H1 (cell line): ENCODE results near the gene GNB1L. TPM values are rescaled to one million over a fixed set of nuclear protein-coding genes. Genes with fewer than 3 reads are reported as not detected.

Experiments used
- CTCF ChIA-PET: fragments of 300-600 bp; sonication (Branson Sonifier 250); formaldehyde crosslinking; loops from one replicate; lab custom pipeline; 2021; ENCODE audit not compliant: partially characterized antibody; lab: Charles Lee
- POLR2A ChIA-PET: fragments of 300-600 bp; sonication (Branson Sonifier 250); formaldehyde crosslinking; loops from one replicate; lab custom pipeline; 2021; ENCODE audit warnings: inconsistent platforms; ENCODE audit not compliant: partially characterized antibody; lab: Charles Lee
- DNase-seq, 2 experiments: peaks; one replicate each; pipeline versions ENCODE4 v3.0.0 to v3.0.0-alpha.2; 2010 to 2022; ENCODE audit warnings: low spot score in 2 of 2, low read depth in 1 of 2, mixed read lengths in 1 of 2
- FAIRE-seq: peaks from 2 replicates; lab custom pipeline; 2011; peaks lifted over from hg19 to GRCh38; lab: Jason Lieb, UNC
- H2AFZ ChIP-seq: 2 replicates; pipeline ENCODE4 v1.8.1; 2012; ENCODE audit warnings: low read length, inconsistent platforms
- H2AK5ac ChIP-seq: 2 replicates; pipeline ENCODE4 v1.6.1; 2013; ENCODE audit warnings: low read depth, low read length
- H2BK120ac ChIP-seq: replicated peaks from 2 replicates; pipeline ENCODE3; 2013; ENCODE audit warnings: low read depth, low read length, inconsistent platforms
- H2BK12ac ChIP-seq: 2 replicates; pipeline ENCODE4 v1.6.1; 2013; ENCODE audit warnings: low read depth, low read length
- H2BK15ac ChIP-seq: 2 replicates; pipeline ENCODE4 v1.6.1; 2013; ENCODE audit warnings: low read length
- H2BK20ac ChIP-seq: 2 replicates; pipeline ENCODE4 v1.6.1; 2013; ENCODE audit warnings: low read length
- H2BK5ac ChIP-seq: 2 replicates; pipeline ENCODE4 v1.6.1; 2013; ENCODE audit warnings: low read depth, low read length
- H3K14ac ChIP-seq: 2 replicates; pipeline ENCODE4 v1.6.1; 2013; ENCODE audit warnings: inconsistent platforms; ENCODE audit not compliant: insufficient read length
- H3K18ac ChIP-seq: 2 replicates; pipeline ENCODE4 v1.6.1; 2013; ENCODE audit warnings: low read length; ENCODE audit errors: extremely low read depth
- H3K23ac ChIP-seq: 2 replicates; pipeline ENCODE4 v1.6.1; 2013; ENCODE audit warnings: inconsistent platforms; ENCODE audit not compliant: insufficient read length
- H3K23me2 ChIP-seq: 2 replicates; pipeline ENCODE4 v1.6.1; 2013; ENCODE audit warnings: low read depth, low read length
- H3K27ac ChIP-seq: 2 replicates; pipeline ENCODE4 v1.6.1; 2011; ENCODE audit warnings: low read depth, low read length, inconsistent platforms
- H3K27me3 ChIP-seq, 4 experiments: replicated peaks in 1 of 4; 1 replicate in 1 of 4; 2 replicates in 3 of 4; pipeline versions ENCODE4 v1.6.1 to v1.8.1; 2011 to 2013; ENCODE audit warnings: low read length in 3 of 4, mild to moderate bottlenecking in 3 of 4, inconsistent platforms in 2 of 4, mixed read lengths in 2 of 4, moderate library complexity in 1 of 4; ENCODE audit not compliant: control insufficient read depth in 3 of 4, insufficient read depth in 3 of 4; ENCODE audit errors: extremely low read depth in 1 of 4
- H3K36me3 ChIP-seq, 4 experiments: 2 replicates each; pipeline versions ENCODE4 v1.6.1 to v1.8.1; 2011 to 2013; ENCODE audit warnings: mild to moderate bottlenecking in 4 of 4, low read length in 3 of 4, moderate library complexity in 2 of 4, control low read depth in 1 of 4, inconsistent platforms in 1 of 4; ENCODE audit not compliant: insufficient read depth in 4 of 4, control insufficient read depth in 2 of 4
- H3K4ac ChIP-seq: replicated peaks from 2 replicates; pipeline ENCODE3; 2013; ENCODE audit warnings: low read length, low read depth, mixed read lengths, inconsistent platforms; ENCODE audit not compliant: insufficient read length
- H3K4me1 ChIP-seq, 4 experiments: replicated peaks in 1 of 4; 1 replicate in 1 of 4; 2 replicates in 3 of 4; pipeline versions ENCODE4 v1.6.1 to v1.8.1; 2011 to 2013; ENCODE audit warnings: low read length in 3 of 4, inconsistent platforms in 2 of 4, mixed read lengths in 1 of 4; ENCODE audit not compliant: insufficient read depth in 4 of 4, control insufficient read depth in 3 of 4
- H3K4me2 ChIP-seq, 2 experiments: 2 replicates each; pipeline versions ENCODE4 v1.6.1 to v1.8.1; 2011 to 2013; ENCODE audit warnings: low read depth in 2 of 2, low read length in 2 of 2, control low read depth in 1 of 2, inconsistent platforms in 1 of 2, mild to moderate bottlenecking in 1 of 2; ENCODE audit not compliant: insufficient read depth in 1 of 2
- H3K4me3 ChIP-seq, 4 experiments: fragments of 200-600, 300-600 bp in 1 of 4; sonication (generic), shearing (Covaris generic), sonication (Bioruptor Twin) in 1 of 4; 2 replicates each; pipeline versions ENCODE4 v1.5.1 to v1.8.1; 2011 to 2016; ENCODE audit warnings: low read length in 4 of 4, low read depth in 3 of 4, control low read depth in 2 of 4, inconsistent platforms in 2 of 4, mild to moderate bottlenecking in 2 of 4, mixed read lengths in 1 of 4, moderate library complexity in 1 of 4; ENCODE audit not compliant: insufficient read depth in 2 of 4; ENCODE audit errors: extremely low read depth in 1 of 4
- H3K56ac ChIP-seq: replicated peaks from 2 replicates; pipeline ENCODE3; 2013; ENCODE audit warnings: low read depth, mild to moderate bottlenecking, mixed read lengths, low read length, inconsistent platforms; ENCODE audit not compliant: insufficient read length
- H3K79me1 ChIP-seq: 2 replicates; pipeline ENCODE4 v1.6.1; 2013; ENCODE audit warnings: low read depth, low read length, control low read depth
- H3K79me2 ChIP-seq, 2 experiments: 2 replicates each; pipeline versions ENCODE4 v1.6.1 to v1.8.1; 2012 to 2013; ENCODE audit warnings: low read length in 2 of 2, mild to moderate bottlenecking in 2 of 2, inconsistent platforms in 1 of 2; ENCODE audit not compliant: insufficient read depth in 2 of 2, control insufficient read depth in 1 of 2
- H3K9ac ChIP-seq, 4 experiments: replicated peaks in 1 of 4; 1 replicate in 1 of 4; 2 replicates in 3 of 4; pipeline versions ENCODE4 v1.6.1 to v1.8.1; 2011 to 2013; ENCODE audit warnings: low read depth in 3 of 4, low read length in 3 of 4, control low read depth in 2 of 4, mild to moderate bottlenecking in 2 of 4, moderate library complexity in 2 of 4, inconsistent platforms in 1 of 4; ENCODE audit errors: extremely low read depth in 1 of 4
- H3K9me3 ChIP-seq, 2 experiments: 2 replicates each; pipeline versions ENCODE4 v1.6.1 to v1.8.1; 2012 to 2013; ENCODE audit warnings: mild to moderate bottlenecking in 2 of 2, moderate library complexity in 2 of 2, control low read depth in 1 of 2, inconsistent platforms in 1 of 2, low read depth in 1 of 2, low read length in 1 of 2, mixed read lengths in 1 of 2; ENCODE audit not compliant: insufficient read depth in 2 of 2
- H4K20me1 ChIP-seq, 2 experiments: replicated peaks in 1 of 2; 2 replicates each; pipeline versions ENCODE3 to v1.8.1; 2011 to 2013; ENCODE audit warnings: inconsistent platforms in 2 of 2, low read length in 2 of 2, mild to moderate bottlenecking in 1 of 2; ENCODE audit not compliant: insufficient read depth in 2 of 2, control insufficient read depth in 1 of 2
- H4K5ac ChIP-seq: 2 replicates; pipeline ENCODE4 v1.6.1; 2013; ENCODE audit warnings: low read length, low read depth, mixed read lengths, inconsistent platforms; ENCODE audit not compliant: insufficient read length
- H4K8ac ChIP-seq: 2 replicates; pipeline ENCODE4 v1.8.0; 2013; ENCODE audit warnings: mild to moderate bottlenecking, moderate library complexity, low read length, inconsistent platforms; ENCODE audit not compliant: insufficient read depth; ENCODE audit errors: extremely low read depth
- H4K91ac ChIP-seq: replicated peaks from 2 replicates; pipeline ENCODE3; 2013; ENCODE audit warnings: low read length, mixed read lengths, inconsistent platforms; ENCODE audit not compliant: insufficient read length
- ATF3 ChIP-seq: IDR thresholded peaks from 2 replicates; pipeline ENCODE4 v1.6.1; 2011; ENCODE audit warnings: low read depth, mild to moderate bottlenecking, low read length; ENCODE audit not compliant: insufficient read depth
- CBX5 ChIP-seq: fragments of 300-800, 300-1000 bp; sonication (generic); IDR thresholded peaks from 2 replicates; pipeline ENCODE4 v1.7.1; 2016; ENCODE audit warnings: antibody characterized with exemption, low read length, low read depth
- CHD2 ChIP-seq: IDR thresholded peaks from 2 replicates; pipeline ENCODE4 v1.6.1; 2012; ENCODE audit warnings: low read length, improper control_type of control experiment
- GABPA ChIP-seq: IDR thresholded peaks from 2 replicates; pipeline ENCODE4 v1.6.1; 2011; ENCODE audit warnings: mild to moderate bottlenecking, low read length, moderate library complexity, borderline replicate concordance; ENCODE audit not compliant: insufficient read depth
- PHF8 ChIP-seq: fragments of 200-600 bp; sonication (generic); conservative IDR thresholded peaks from 2 replicates; pipeline ENCODE4 v1.7.1; 2012; ENCODE audit warnings: low read depth, mild to moderate bottlenecking, inconsistent platforms, low read length, moderate library complexity
- POLR2A ChIP-seq, 2 experiments: IDR thresholded peaks; 1 replicate in 1 of 2; 2 replicates in 1 of 2; pipeline ENCODE4 v1.6.1; 2011; ENCODE audit warnings: low read depth in 2 of 2, low read length in 2 of 2, mild to moderate bottlenecking in 2 of 2; ENCODE audit errors: control extremely low read depth in 1 of 2
- RAD21 ChIP-seq, 2 experiments: IDR thresholded peaks in 1 of 2; conservative IDR thresholded peaks in 1 of 2; 2 replicates each; pipeline ENCODE4 v1.6.1; 2011; ENCODE audit warnings: low read depth in 2 of 2, low read length in 2 of 2, improper control_type of control experiment in 1 of 2, inconsistent platforms in 1 of 2, mild to moderate bottlenecking in 1 of 2, moderate library complexity in 1 of 2
- RBBP5 ChIP-seq: IDR thresholded peaks from 2 replicates; pipeline ENCODE4 v1.7.1; 2012; ENCODE audit warnings: low read depth, mild to moderate bottlenecking, inconsistent platforms, low read length, moderate library complexity, borderline replicate concordance
- RNF2 ChIP-seq: fragments of 200-900, 300-1000 bp; sonication (generic); IDR thresholded peaks from 2 replicates; pipeline ENCODE4 v1.7.1; 2016; ENCODE audit warnings: borderline replicate concordance, low read depth, mild to moderate bottlenecking, antibody characterized with exemption, low read length; ENCODE audit not compliant: poor library complexity, severe bottlenecking; ENCODE audit errors: missing control alignments
- SRF ChIP-seq: IDR thresholded peaks from 2 replicates; pipeline ENCODE4 v1.6.1; 2011; ENCODE audit warnings: mild to moderate bottlenecking, low read depth, low read length, moderate library complexity
- SUZ12 ChIP-seq: fragments of 200-600 bp; sonication (generic); IDR thresholded peaks from 2 replicates; pipeline ENCODE4 v1.6.1; 2012; ENCODE audit warnings: mild to moderate bottlenecking, inconsistent platforms, low read length, moderate library complexity, mixed read lengths
- TCF12 ChIP-seq: IDR thresholded peaks from 2 replicates; pipeline ENCODE4 v1.6.1; 2011; ENCODE audit warnings: low read depth, mild to moderate bottlenecking, low read length
- TEAD4 ChIP-seq: IDR thresholded peaks from 2 replicates; pipeline ENCODE4 v1.6.1; 2012; ENCODE audit warnings: low read depth, low read length, inconsistent platforms, mixed read lengths
- YY1 ChIP-seq: IDR thresholded peaks from 2 replicates; pipeline ENCODE4 v1.6.1; 2011; ENCODE audit warnings: low read depth, mild to moderate bottlenecking, low read length
- WGBS, 2 experiments: shearing (Covaris generic) in 1 of 2; methylation state at CpG; one replicate each; pipeline versions ENCODE4 v1.1.6 to v1.1.7; 2013 to 2015; ENCODE audit warnings: low lambda C conversion rate in 2 of 2, mixed read lengths in 2 of 2, inconsistent platforms in 1 of 2, low coverage in 1 of 2, missing lambda C conversion rate in 1 of 2; ENCODE audit not compliant: insufficient replicate concordance in 2 of 2, insufficient coverage in 1 of 2, insufficient read length in 1 of 2; ENCODE audit errors: extremely low coverage in 1 of 2, missing lambda C conversion rate in 1 of 2; 5-methylcytosine and 5-hydroxymethylcytosine counted together
- polyA plus RNA-seq, 7 experiments: library from polyadenylated mRNA; depleted of rRNA in 3 of 7; stranded (reverse) in 5 of 7; unstranded in 2 of 7; fragments of >200 nt in 5 of 7; fragments of 200-250 nt in 2 of 7; gene quantifications; 1 replicate in 5 of 7; 2 replicates in 1 of 7; 4 replicates in 1 of 7; pipeline versions ENCODE4 v1.2.1 to v1.2.3, GENCODE V29; 2011 to 2013; ENCODE audit warnings: missing spikeins in 2 of 7, mixed read lengths in 2 of 7
- total RNA-seq: library from RNA; stranded (reverse); fragmentation: NEBNext Ultra II Directional; extraction: Animal tissue kit (Norgen Biotek cat#: 25700); gene quantifications from 2 replicates; pipeline ENCODE4 v1.2.1, GENCODE V29; 2021

GNB1L gene
- total and polyA plus RNA-seq, 2 of the 8 experiments (the other 6 are each of a cell fraction or from before 2014, with no cell fraction given): 14.0 to 15.6 TPM

- no peak overlapping the region for H3K4me3 ChIP-seq
- no peaks in the 10 kb centered on the region for H3K27me3 ChIP-seq
- H3K4me2 ChIP-seq: no peak overlapping the region
- DNase-seq: no peak
- peaks cover 16% of the 10 kb centered on the region; the same call in 1 of the 2 replicates for H3K23me2 ChIP-seq
- no peak overlapping the region for H3K18ac ChIP-seq
- 87% methylated on average over 3 of the region's 3 CpGs; no CpG with 5 or more reads in 1 of the 2 experiments for WGBS, 2 experiments
- no peak overlapping the region for H3K4ac ChIP-seq
- no peak overlapping the region for H2AFZ ChIP-seq
- ChIA-PET CTCF (no interaction called here), POLR2A (no interaction called here)
- H4K5ac ChIP-seq: no peak overlapping the region
- no peak overlapping the region for H3K14ac ChIP-seq
- H2BK120ac ChIP-seq: no peak overlapping the region
- no peak overlapping the region for H2BK15ac ChIP-seq
- H2BK5ac ChIP-seq: no peak overlapping the region
- H3K79me2 ChIP-seq: peaks cover 0 to 23% of the 10 kb centered on the region in 2 experiments; a peak in 3 of 4 replicates
- H2AK5ac ChIP-seq: no peak overlapping the region
- H3K36me3 ChIP-seq: no peaks in the 10 kb centered on the region; a peak in 2 of 8 replicates
- no peak overlapping the region for H3K9ac ChIP-seq
- FAIRE-seq: no peak
- no peak overlapping the region for H4K8ac ChIP-seq
- H3K27ac ChIP-seq: no peak overlapping the region
- peaks cover 0 to 21% (median 12%) of the 10 kb centered on the region in 4 experiments; a peak in 6 of 7 replicates for H3K4me1 ChIP-seq
- H4K20me1 ChIP-seq: peaks cover 2 to 13% of the 10 kb centered on the region in 2 experiments
- H2BK20ac ChIP-seq: no peak overlapping the region
- H3K23ac ChIP-seq: no peak overlapping the region
- no peak overlapping the region for H4K91ac ChIP-seq
- H3K79me1 ChIP-seq: peaks cover 13% of the 10 kb centered on the region
- no peaks in the 10 kb centered on the region for H3K9me3 ChIP-seq
- H2BK12ac ChIP-seq: no peak overlapping the region
- no peak overlapping the region for H3K56ac ChIP-seq
- TF ChIP-seq RAD21 (IDR thresholded peaks at IDR 0.05 in 1 of 2, conservative IDR thresholded peaks at IDR 0.05 in 1 of 2; ENCODE audit: low read depth in 2 of 2, low read length in 2 of 2) (no peak), PHF8 (no peak), YY1 (no peak), ATF3 (no peak), CHD2 (no peak), SUZ12 (no peak), TEAD4 (no peak), CBX5 (no peak), SRF (no peak), GABPA (no peak), TCF12 (no peak), RBBP5 (no peak), RNF2 (no peak), POLR2A (IDR thresholded peaks at IDR 0.05; ENCODE audit: control extremely low read depth in 1 of 2, low read depth in 2 of 2, low read length in 2 of 2) (no peak)
Measured at GRCh38 chr22:19857382-19857781, 2.7 kb upstream of the GNB1L start.
